HCT116 (cell line): ENCODE data around the gene KHK.

Experiments used
- CTCF ChIP-seq, 3 experiments: fragments of 200-600 bp in 1 of 3; sonication (generic) in 1 of 3; IDR thresholded peaks in 2 of 3; conservative IDR thresholded peaks in 1 of 3; 2 replicates each; pipeline ENCODE4 v1.5.1; 2012 to 2017; ENCODE audit warnings: low read depth in 2 of 3, low read length in 2 of 3, antibody characterized with exemption in 1 of 3, borderline replicate concordance in 1 of 3, control low read depth in 1 of 3, mild to moderate bottlenecking in 1 of 3, mixed read lengths in 1 of 3, mixed run types in 1 of 3, moderate library complexity in 1 of 3; ENCODE audit not compliant: insufficient read depth in 1 of 3
- EGR1 ChIP-seq: IDR thresholded peaks from 2 replicates; pipeline ENCODE4 v1.6.1; 2012; ENCODE audit warnings: low read depth
- EZH2 ChIP-seq: fragments of 200-600 bp; sonication (generic); IDR thresholded peaks from 2 replicates; pipeline ENCODE4 v1.6.1; 2017; ENCODE audit warnings: antibody characterized with exemption, mixed run types
- JUND ChIP-seq: IDR thresholded peaks from 2 replicates; pipeline ENCODE4 v1.6.1; 2012
- POLR2A ChIP-seq: IDR thresholded peaks from 2 replicates; pipeline ENCODE4 v1.7.0; 2011; ENCODE audit warnings: borderline replicate concordance; ENCODE audit not compliant: insufficient read depth, insufficient read length; ENCODE audit errors: extremely low read depth

- TF ChIP-seq CTCF (IDR thresholded peaks at IDR 0.05 in 2 of 3, conservative IDR thresholded peaks at IDR 0.05 in 1 of 3; ENCODE audit: borderline replicate concordance in 1 of 3, insufficient read depth in 1 of 3, low read depth in 2 of 3, low read length in 2 of 3) (no peak), JUND (no peak), POLR2A (no peak), EGR1 (no peak), EZH2 (no peak)
Observed at GRCh38 chr2:27038631-27039339, 47.8 kb upstream of the KHK start.
